Osteoblast (primary cell): Measurements from ENCODE around the gene MAML2. TPM values are rescaled to one million over a fixed set of nuclear protein-coding genes. Genes with fewer than 3 reads are reported as not detected.

Experiments used
- DNase-seq: peaks from one replicate; pipeline ENCODE4 v3.0.0; 2011; ENCODE audit warnings: low spot score, mixed read lengths; ENCODE audit not compliant: insufficient read length; ENCODE audit errors: missing footprints
- H2AFZ ChIP-seq: 2 replicates; pipeline ENCODE4 v1.6.0; 2011; ENCODE audit warnings: mild to moderate bottlenecking, low read length
- H3K27ac ChIP-seq: 2 replicates; pipeline ENCODE4 v1.5.1; 2011; ENCODE audit warnings: mild to moderate bottlenecking, low read depth, low read length, moderate library complexity
- H3K27me3 ChIP-seq: 2 replicates; pipeline ENCODE4 v1.6.0; 2012; ENCODE audit warnings: mild to moderate bottlenecking, control low read depth, inconsistent platforms, low read length, moderate library complexity; ENCODE audit not compliant: insufficient read depth
- H3K36me3 ChIP-seq: 2 replicates; pipeline ENCODE4 v1.5.1; 2011; ENCODE audit warnings: mild to moderate bottlenecking, low read length, control low read depth, moderate library complexity; ENCODE audit not compliant: insufficient read depth
- H3K4me1 ChIP-seq: 2 replicates; pipeline ENCODE4 v1.5.1; 2011; ENCODE audit warnings: mild to moderate bottlenecking, low read length, control low read depth, moderate library complexity; ENCODE audit not compliant: insufficient read depth
- H3K4me2 ChIP-seq: 2 replicates; pipeline ENCODE4 v1.6.0; 2011; ENCODE audit warnings: mild to moderate bottlenecking, low read length; ENCODE audit not compliant: insufficient read depth
- H3K4me3 ChIP-seq: fragments of 200-600 bp; sonication (generic); 3 replicates; pipeline ENCODE4 v1.5.1; 2012; ENCODE audit warnings: mild to moderate bottlenecking, low read length, inconsistent platforms; ENCODE audit not compliant: insufficient read depth
- H3K79me2 ChIP-seq: 2 replicates; pipeline ENCODE4 v1.6.0; 2012; ENCODE audit warnings: mild to moderate bottlenecking, low read length, control low read depth, inconsistent platforms; ENCODE audit not compliant: insufficient read depth
- H3K9me3 ChIP-seq: 2 replicates; pipeline ENCODE4 v1.5.1; 2011; ENCODE audit warnings: low read depth, low read length, control low read depth
- H4K20me1 ChIP-seq: 2 replicates; pipeline ENCODE4 v1.6.0; 2012; ENCODE audit warnings: mild to moderate bottlenecking, low read length, control low read depth; ENCODE audit not compliant: insufficient read depth
- total RNA-seq: library from RNA; depleted of rRNA; stranded (reverse); fragments of >200 nt; gene quantifications from 2 replicates; pipeline ENCODE4 v1.2.3, GENCODE V29; 2012
- TF ChIP-seq, protein P1 (sequence below): IDR thresholded peaks from 2 replicates; pipeline ENCODE4 v1.5.1; 2011; ENCODE audit warnings: mild to moderate bottlenecking, low read depth, low read length, moderate library complexity; ENCODE audit errors: extremely low read depth

The MAML2 gene
- total RNA-seq, 1 donor = 17.4 TPM

- Histone ChIP-seq H4K20me1 (peaks cover 5% of the 10 kb centered on the region), H3K9me3 (no peaks in the 10 kb centered on the region), H3K4me3 (no peak overlapping the region), H3K36me3 (no peaks in the 10 kb centered on the region), H3K27me3 (no peaks in the 10 kb centered on the region), H3K4me2 (no peak overlapping the region), H3K79me2 (peaks cover 92% of the 10 kb centered on the region), H3K27ac (peak overlapping the region; percentile 29), H3K4me1 (peaks cover 49% of the 10 kb centered on the region), H2AFZ (no peak overlapping the region)
- DNase-seq = no peak
- TF ChIP-seq, protein P1, sequence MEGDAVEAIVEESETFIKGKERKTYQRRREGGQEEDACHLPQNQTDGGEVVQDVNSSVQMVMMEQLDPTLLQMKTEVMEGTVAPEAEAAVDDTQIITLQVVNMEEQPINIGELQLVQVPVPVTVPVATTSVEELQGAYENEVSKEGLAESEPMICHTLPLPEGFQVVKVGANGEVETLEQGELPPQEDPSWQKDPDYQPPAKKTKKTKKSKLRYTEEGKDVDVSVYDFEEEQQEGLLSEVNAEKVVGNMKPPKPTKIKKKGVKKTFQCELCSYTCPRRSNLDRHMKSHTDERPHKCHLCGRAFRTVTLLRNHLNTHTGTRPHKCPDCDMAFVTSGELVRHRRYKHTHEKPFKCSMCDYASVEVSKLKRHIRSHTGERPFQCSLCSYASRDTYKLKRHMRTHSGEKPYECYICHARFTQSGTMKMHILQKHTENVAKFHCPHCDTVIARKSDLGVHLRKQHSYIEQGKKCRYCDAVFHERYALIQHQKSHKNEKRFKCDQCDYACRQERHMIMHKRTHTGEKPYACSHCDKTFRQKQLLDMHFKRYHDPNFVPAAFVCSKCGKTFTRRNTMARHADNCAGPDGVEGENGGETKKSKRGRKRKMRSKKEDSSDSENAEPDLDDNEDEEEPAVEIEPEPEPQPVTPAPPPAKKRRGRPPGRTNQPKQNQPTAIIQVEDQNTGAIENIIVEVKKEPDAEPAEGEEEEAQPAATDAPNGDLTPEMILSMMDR = no peak
These were observed 86.6 kb downstream of the MAML2 start for GRCh38 chr11:96256215-96257011.

- Histone ChIP-seq H3K4me2 (no peak overlapping the region), H3K27me3 (no peaks in the 10 kb centered on the region), H3K36me3 (no peaks in the 10 kb centered on the region), H3K9me3 (no peaks in the 10 kb centered on the region), H2AFZ (no peak overlapping the region), H3K4me3 (no peak overlapping the region), H3K27ac (peak overlapping the region; percentile 17), H3K4me1 (peaks cover 37% of the 10 kb centered on the region), H3K79me2 (peaks cover 93% of the 10 kb centered on the region), H4K20me1 (peaks cover 5% of the 10 kb centered on the region)
- DNase-seq = no peak
- TF ChIP-seq, protein P1 = no peak
These were observed 88.1 kb downstream of the MAML2 start for GRCh38 chr11:96254854-96255253.

DNA sequence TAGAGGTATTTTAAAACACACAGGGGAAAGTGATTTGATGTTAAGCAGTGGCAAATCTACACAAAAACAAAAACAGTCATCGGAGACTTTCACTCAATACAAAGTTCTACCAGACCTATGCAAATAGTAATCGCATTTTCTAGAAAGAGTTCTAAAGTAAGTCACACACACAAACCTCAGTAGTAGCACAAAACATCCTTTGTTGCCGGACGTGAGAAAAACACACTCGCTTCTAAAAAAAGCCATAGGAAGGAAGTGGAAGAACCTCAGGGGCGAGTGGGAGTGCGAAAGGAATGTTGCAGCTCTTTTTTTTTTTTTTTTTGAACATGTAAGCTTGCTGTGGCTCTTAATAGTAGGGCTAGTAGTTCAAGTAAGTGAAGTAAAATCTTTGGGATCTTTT, 88.9 kb downstream of the MAML2 start:
- Histone ChIP-seq H3K79me2 (peaks cover 93% of the 10 kb centered on the region), H2AFZ (no peak overlapping the region), H3K4me1 (peaks cover 29% of the 10 kb centered on the region), H4K20me1 (peaks cover 2% of the 10 kb centered on the region), H3K4me2 (peak overlapping the region; percentile 45), H3K27ac (peak overlapping the region; percentile 17), H3K27me3 (no peaks in the 10 kb centered on the region), H3K4me3 (peak overlapping the region; percentile 22), H3K9me3 (no peaks in the 10 kb centered on the region), H3K36me3 (no peaks in the 10 kb centered on the region)
- TF ChIP-seq, protein P1 = no peak
- no peak for DNase-seq

- no peaks in the 10 kb centered on the region for H3K27me3 ChIP-seq
- H3K9me3 ChIP-seq = no peaks in the 10 kb centered on the region
- peak; percentile 72 for DNase-seq
- H2AFZ ChIP-seq = no peak overlapping the region
- H3K4me2 ChIP-seq = peak overlapping the region; percentile 60
- no peaks in the 10 kb centered on the region for H3K36me3 ChIP-seq
- peaks cover 77% of the 10 kb centered on the region for H3K79me2 ChIP-seq
- H3K27ac ChIP-seq = peak overlapping the region; percentile 79
- TF ChIP-seq, protein P1 = no peak
- H4K20me1 ChIP-seq = peaks cover 5% of the 10 kb centered on the region
- H3K4me1 ChIP-seq = peaks cover 31% of the 10 kb centered on the region
- no peak overlapping the region for H3K4me3 ChIP-seq
These were observed 96.1 kb downstream of the MAML2 start for GRCh38 chr11:96246718-96247552.
